ENCODE data around the gene AAGAB.

AAGAB gene

GRCh38 chr15:67157521-67158252, 96.8 kb downstream of the AAGAB start:
- no peak for TF ChIP-seq POLR2AphosphoS5 (IDR thresholded peaks at IDR 0.05; ENCODE audit: low read depth)
- no peak for TF ChIP-seq SPI1 (IDR thresholded peaks at IDR 0.05; ENCODE audit: borderline replicate concordance, low read depth)
- TF ChIP-seq, protein P1, sequence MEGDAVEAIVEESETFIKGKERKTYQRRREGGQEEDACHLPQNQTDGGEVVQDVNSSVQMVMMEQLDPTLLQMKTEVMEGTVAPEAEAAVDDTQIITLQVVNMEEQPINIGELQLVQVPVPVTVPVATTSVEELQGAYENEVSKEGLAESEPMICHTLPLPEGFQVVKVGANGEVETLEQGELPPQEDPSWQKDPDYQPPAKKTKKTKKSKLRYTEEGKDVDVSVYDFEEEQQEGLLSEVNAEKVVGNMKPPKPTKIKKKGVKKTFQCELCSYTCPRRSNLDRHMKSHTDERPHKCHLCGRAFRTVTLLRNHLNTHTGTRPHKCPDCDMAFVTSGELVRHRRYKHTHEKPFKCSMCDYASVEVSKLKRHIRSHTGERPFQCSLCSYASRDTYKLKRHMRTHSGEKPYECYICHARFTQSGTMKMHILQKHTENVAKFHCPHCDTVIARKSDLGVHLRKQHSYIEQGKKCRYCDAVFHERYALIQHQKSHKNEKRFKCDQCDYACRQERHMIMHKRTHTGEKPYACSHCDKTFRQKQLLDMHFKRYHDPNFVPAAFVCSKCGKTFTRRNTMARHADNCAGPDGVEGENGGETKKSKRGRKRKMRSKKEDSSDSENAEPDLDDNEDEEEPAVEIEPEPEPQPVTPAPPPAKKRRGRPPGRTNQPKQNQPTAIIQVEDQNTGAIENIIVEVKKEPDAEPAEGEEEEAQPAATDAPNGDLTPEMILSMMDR (IDR thresholded peaks at IDR 0.05; ENCODE audit: insufficient read depth, low read length), result no peak
- TF ChIP-seq, protein P2, sequence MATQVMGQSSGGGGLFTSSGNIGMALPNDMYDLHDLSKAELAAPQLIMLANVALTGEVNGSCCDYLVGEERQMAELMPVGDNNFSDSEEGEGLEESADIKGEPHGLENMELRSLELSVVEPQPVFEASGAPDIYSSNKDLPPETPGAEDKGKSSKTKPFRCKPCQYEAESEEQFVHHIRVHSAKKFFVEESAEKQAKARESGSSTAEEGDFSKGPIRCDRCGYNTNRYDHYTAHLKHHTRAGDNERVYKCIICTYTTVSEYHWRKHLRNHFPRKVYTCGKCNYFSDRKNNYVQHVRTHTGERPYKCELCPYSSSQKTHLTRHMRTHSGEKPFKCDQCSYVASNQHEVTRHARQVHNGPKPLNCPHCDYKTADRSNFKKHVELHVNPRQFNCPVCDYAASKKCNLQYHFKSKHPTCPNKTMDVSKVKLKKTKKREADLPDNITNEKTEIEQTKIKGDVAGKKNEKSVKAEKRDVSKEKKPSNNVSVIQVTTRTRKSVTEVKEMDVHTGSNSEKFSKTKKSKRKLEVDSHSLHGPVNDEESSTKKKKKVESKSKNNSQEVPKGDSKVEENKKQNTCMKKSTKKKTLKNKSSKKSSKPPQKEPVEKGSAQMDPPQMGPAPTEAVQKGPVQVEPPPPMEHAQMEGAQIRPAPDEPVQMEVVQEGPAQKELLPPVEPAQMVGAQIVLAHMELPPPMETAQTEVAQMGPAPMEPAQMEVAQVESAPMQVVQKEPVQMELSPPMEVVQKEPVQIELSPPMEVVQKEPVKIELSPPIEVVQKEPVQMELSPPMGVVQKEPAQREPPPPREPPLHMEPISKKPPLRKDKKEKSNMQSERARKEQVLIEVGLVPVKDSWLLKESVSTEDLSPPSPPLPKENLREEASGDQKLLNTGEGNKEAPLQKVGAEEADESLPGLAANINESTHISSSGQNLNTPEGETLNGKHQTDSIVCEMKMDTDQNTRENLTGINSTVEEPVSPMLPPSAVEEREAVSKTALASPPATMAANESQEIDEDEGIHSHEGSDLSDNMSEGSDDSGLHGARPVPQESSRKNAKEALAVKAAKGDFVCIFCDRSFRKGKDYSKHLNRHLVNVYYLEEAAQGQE (IDR thresholded peaks at IDR 0.05; ENCODE audit: insufficient replicate concordance, low read depth), result no peak
- no peak for TF ChIP-seq GABPA (IDR thresholded peaks at IDR 0.05; ENCODE audit: low read depth)
- no peak for DNase-seq (ENCODE audit: low read depth in 1 of 2, low spot score in 1 of 2)
- no peak overlapping the region for H3K4me3 ChIP-seq (replicated peaks; ENCODE audit: insufficient read depth, low read length)
- no peak overlapping the region for H3K27ac ChIP-seq (replicated peaks)
- H3K27me3 ChIP-seq (ENCODE audit: insufficient read depth, poor library complexity, severe bottlenecking), result no peaks in the 10 kb centered on the region

DNA sequence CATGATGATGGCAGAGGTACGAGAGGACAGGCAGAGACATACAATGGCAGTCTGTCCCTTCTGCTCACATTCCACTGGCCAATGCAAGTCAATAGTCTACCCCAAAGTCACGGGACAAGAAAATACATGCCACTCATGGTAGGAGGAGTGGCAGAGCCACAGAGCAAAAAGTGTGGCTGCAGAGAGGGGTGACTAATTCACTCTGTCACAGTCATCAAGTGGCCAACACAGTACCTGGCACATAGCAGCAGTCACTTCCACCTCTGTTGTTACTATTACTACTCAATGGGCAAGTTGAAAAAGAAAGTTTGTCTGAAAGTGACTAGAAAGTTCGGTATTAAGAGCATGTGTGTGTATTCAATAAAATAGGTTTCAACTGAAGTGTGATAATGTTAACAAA, 97.6 kb downstream of the AAGAB start:
- TF ChIP-seq GABPA (IDR thresholded peaks at IDR 0.05; ENCODE audit: low read depth) (no peak), POLR2AphosphoS5 (IDR thresholded peaks at IDR 0.05; ENCODE audit: low read depth) (no peak), SPI1 (IDR thresholded peaks at IDR 0.05; ENCODE audit: borderline replicate concordance, low read depth) (no peak)
- TF ChIP-seq, protein P2 (IDR thresholded peaks at IDR 0.05; ENCODE audit: insufficient replicate concordance, low read depth), result no peak
- TF ChIP-seq, protein P1 (IDR thresholded peaks at IDR 0.05; ENCODE audit: insufficient read depth, low read length), result no peak
- Histone ChIP-seq H3K27ac (replicated peaks) (no peak overlapping the region), H3K4me3 (replicated peaks; ENCODE audit: insufficient read depth, low read length) (no peak overlapping the region), H3K27me3 (ENCODE audit: insufficient read depth, poor library complexity, severe bottlenecking) (no peaks in the 10 kb centered on the region)
- no peak for DNase-seq (ENCODE audit: low read depth in 1 of 2, low spot score in 1 of 2)

DNA sequence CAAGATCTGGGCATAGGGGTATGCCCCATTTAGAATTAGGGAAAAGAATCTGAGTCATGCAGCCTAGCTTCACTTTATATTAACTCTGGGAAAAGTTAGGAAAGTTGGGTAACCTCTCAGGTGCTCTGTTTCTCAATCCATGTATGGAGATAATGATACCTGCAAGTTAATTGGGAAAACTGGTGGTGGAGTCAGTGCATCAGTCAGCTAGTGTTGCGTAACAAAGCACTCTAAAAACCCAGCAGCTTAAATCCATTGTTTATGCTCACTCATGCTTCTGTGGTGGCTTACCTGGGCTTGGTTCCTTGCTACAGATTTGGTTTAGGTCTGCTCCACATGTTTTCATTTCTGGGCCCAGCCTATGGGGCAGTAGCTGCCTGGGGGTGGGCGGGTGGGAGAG, 98.0 kb downstream of the AAGAB start:
- Histone ChIP-seq H3K27me3 (ENCODE audit: insufficient read depth, poor library complexity, severe bottlenecking) (no peaks in the 10 kb centered on the region), H3K27ac (replicated peaks) (no peak overlapping the region), H3K4me3 (replicated peaks; ENCODE audit: insufficient read depth, low read length) (no peak overlapping the region)
- no peak for TF ChIP-seq GABPA (IDR thresholded peaks at IDR 0.05; ENCODE audit: low read depth)
- TF ChIP-seq, protein P1 (IDR thresholded peaks at IDR 0.05; ENCODE audit: insufficient read depth, low read length), result no peak
- TF ChIP-seq, protein P2 (IDR thresholded peaks at IDR 0.05; ENCODE audit: insufficient replicate concordance, low read depth), result no peak
- no peak for TF ChIP-seq SPI1 (IDR thresholded peaks at IDR 0.05; ENCODE audit: borderline replicate concordance, low read depth)
- TF ChIP-seq POLR2AphosphoS5 (IDR thresholded peaks at IDR 0.05; ENCODE audit: low read depth), result no peak
- DNase-seq (ENCODE audit: low read depth in 1 of 2, low spot score in 1 of 2), result no peak

Data from HL-60 (cell line).